ENCODE measurements around the gene GRM3. TPM values are rescaled to one million over a fixed set of nuclear protein-coding genes. Genes with fewer than 3 reads are reported as not detected.

GRM3 gene
- polyA plus RNA-seq, 1 of the 3 experiments (the other 2 are of a cell fraction), result not detected

- Histone ChIP-seq H3K9me3 (no peaks in the 10 kb centered on the region), H3K36me3 (replicated peaks in 1 of 2; ENCODE audit: control insufficient read depth in 1 of 2, insufficient read depth in 2 of 2, low read length in 1 of 2) (no peaks in the 10 kb centered on the region), H3K4me2 (no peak overlapping the region), H4K20me1 (ENCODE audit: insufficient read depth) (no peaks in the 10 kb centered on the region), H3K9ac (no peak overlapping the region), H3K27me3 (ENCODE audit: insufficient read depth) (no peaks in the 10 kb centered on the region), H3K4me3 (ENCODE audit: low read depth in 2 of 2, low read length in 1 of 2) (no peak overlapping the region), H3K9me2 (no peaks in the 10 kb centered on the region; the same call in 1 of the 2 replicates), H3K27ac (ENCODE audit: low read depth in 2 of 2, low read length in 1 of 2) (peak overlapping the region in 1 of 2 experiments; percentile 60; a peak in 1 of 4 replicates), H3F3A (replicated peaks; ENCODE audit: insufficient read depth) (no peaks in the 10 kb centered on the region), H2AFZ (ENCODE audit: low read depth) (no peak overlapping the region), H3K4me1 (ENCODE audit: control insufficient read depth in 1 of 2, insufficient read depth in 2 of 2, low read depth in 1 of 2, low read length in 1 of 2) (peaks cover 0 to 12% of the 10 kb centered on the region in 2 experiments; a peak in 2 of 4 replicates), H3K79me2 (ENCODE audit: insufficient read depth) (no peaks in the 10 kb centered on the region)
- peak; percentile 33 for DNase-seq
- ChIA-PET CTCF (interaction anchor here (1.0 to 1.7 kb wide), 4 partner anchors 9 to 181 kb away, joined by 3 read pairs; no protein-coding TSS in a partner anchor), POLR2A (no interaction called here)
- WGBS (ENCODE audit: low lambda C conversion rate), result 22% methylated on average over 3 of the region's 3 CpGs
- TF ChIP-seq JUND (IDR thresholded peaks at IDR 0.05) (no peak), FOXM1 (IDR thresholded peaks at IDR 0.05; ENCODE audit: low read depth) (no peak), SIN3A (IDR thresholded peaks at IDR 0.05; ENCODE audit: borderline replicate concordance, low read depth, low read length) (no peak), EZH2phosphoT487 (IDR thresholded peaks at IDR 0.05; ENCODE audit: borderline replicate concordance, low read depth) (no peak), TCF12 (IDR thresholded peaks at IDR 0.05) (0 out of 2 replicates have a peak, but pooled peaks have one; percentile 11), TAF1 (IDR thresholded peaks at IDR 0.05; ENCODE audit: borderline replicate concordance, low read depth, low read length) (no peak), USF2 (IDR thresholded peaks at IDR 0.05; ENCODE audit: borderline replicate concordance, low read depth, low read length) (no peak), POLR2AphosphoS5 (IDR thresholded peaks at IDR 0.05; ENCODE audit: low read depth, low read length) (no peak), NRF1 (IDR thresholded peaks at IDR 0.05; ENCODE audit: low read depth, low read length) (no peak), CHD2 (IDR thresholded peaks at IDR 0.05; ENCODE audit: low read length, partially characterized antibody) (peak; percentile 54), EP300 (IDR thresholded peaks at IDR 0.05; ENCODE audit: borderline replicate concordance in 1 of 2, low read depth in 1 of 2, low read length in 1 of 2) (peak in 1 of 2 experiments; percentile 67; a peak in 2 of 4 replicates), USF1 (IDR thresholded peaks at IDR 0.05; ENCODE audit: borderline replicate concordance, low read depth) (no peak), MXI1 (IDR thresholded peaks at IDR 0.05; ENCODE audit: low read depth, low read length) (no peak), RAD21 (IDR thresholded peaks at IDR 0.05; ENCODE audit: low read length) (no peak), IRF3 (IDR thresholded peaks at IDR 0.05; ENCODE audit: low read depth, low read length) (no peak), SMC3 (IDR thresholded peaks at IDR 0.05; ENCODE audit: low read depth, low read length) (no peak), ZBTB33 (IDR thresholded peaks at IDR 0.05; ENCODE audit: borderline replicate concordance, low read depth) (no peak), GATA2 (CRISPR knock-in tag; IDR thresholded peaks at IDR 0.05) (peak; percentile 74), GABPA (IDR thresholded peaks at IDR 0.05; ENCODE audit: low read depth) (no peak), MAX (IDR thresholded peaks at IDR 0.05; ENCODE audit: low read depth) (no peak), RFX5 (IDR thresholded peaks at IDR 0.05; ENCODE audit: low read length) (no peak), PBX3 (IDR thresholded peaks at IDR 0.05) (no peak), RXRA (IDR thresholded peaks at IDR 0.05; ENCODE audit: borderline replicate concordance, low read depth) (no peak), FOSL2 (IDR thresholded peaks at IDR 0.05; ENCODE audit: borderline replicate concordance, low read depth) (no peak), NFIC (IDR thresholded peaks at IDR 0.05; ENCODE audit: borderline replicate concordance) (0 out of 2 replicates have a peak, but pooled peaks have one; percentile 16)
These were observed 101.5 kb downstream of the GRM3 start for GRCh38 chr7:86745013-86745745.

Measured in SK-N-SH (cell line).